ENCODE measurements around the gene GALNT6.

DNA sequence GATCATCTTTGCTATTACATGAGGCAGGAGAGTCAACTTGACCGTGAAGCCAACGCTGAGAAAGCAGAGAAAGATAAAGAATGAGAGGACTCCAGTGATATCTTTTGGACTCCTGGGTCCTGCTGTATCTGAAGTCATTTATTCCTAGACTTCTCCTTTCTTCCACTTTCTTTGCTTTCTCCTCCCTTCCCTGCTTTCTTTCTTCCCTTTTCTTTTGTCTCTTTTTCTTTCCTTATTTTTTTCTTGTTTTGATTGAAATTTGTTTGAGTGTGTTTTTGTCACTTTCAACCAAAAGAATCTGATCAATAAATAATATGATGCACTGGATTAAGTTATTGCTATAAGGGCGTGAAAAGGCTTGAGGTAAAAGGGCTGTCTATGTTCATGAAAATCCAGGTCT, 13.4 kb upstream of the GALNT6 start:
- TF ChIP-seq, protein P1, sequence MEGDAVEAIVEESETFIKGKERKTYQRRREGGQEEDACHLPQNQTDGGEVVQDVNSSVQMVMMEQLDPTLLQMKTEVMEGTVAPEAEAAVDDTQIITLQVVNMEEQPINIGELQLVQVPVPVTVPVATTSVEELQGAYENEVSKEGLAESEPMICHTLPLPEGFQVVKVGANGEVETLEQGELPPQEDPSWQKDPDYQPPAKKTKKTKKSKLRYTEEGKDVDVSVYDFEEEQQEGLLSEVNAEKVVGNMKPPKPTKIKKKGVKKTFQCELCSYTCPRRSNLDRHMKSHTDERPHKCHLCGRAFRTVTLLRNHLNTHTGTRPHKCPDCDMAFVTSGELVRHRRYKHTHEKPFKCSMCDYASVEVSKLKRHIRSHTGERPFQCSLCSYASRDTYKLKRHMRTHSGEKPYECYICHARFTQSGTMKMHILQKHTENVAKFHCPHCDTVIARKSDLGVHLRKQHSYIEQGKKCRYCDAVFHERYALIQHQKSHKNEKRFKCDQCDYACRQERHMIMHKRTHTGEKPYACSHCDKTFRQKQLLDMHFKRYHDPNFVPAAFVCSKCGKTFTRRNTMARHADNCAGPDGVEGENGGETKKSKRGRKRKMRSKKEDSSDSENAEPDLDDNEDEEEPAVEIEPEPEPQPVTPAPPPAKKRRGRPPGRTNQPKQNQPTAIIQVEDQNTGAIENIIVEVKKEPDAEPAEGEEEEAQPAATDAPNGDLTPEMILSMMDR (conservative IDR thresholded peaks at IDR 0.05 in 1 of 2, IDR thresholded peaks at IDR 0.05 in 1 of 2; ENCODE audit: extremely low read depth in 1 of 2, insufficient read depth in 1 of 2, low read depth in 1 of 2, low read length in 2 of 2): no peak
- TF ChIP-seq EZH2 (IDR thresholded peaks at IDR 0.05; ENCODE audit: borderline replicate concordance, low read length): no peak

Data from mammary epithelial cell (primary cell).